ENCODE data around the gene PPP2R2C. TPM values are rescaled to one million over a fixed set of nuclear protein-coding genes. Genes with fewer than 3 reads are reported as not detected.

PPP2R2C gene
- total RNA-seq, 2 donors from 2014 or later, result 0.14 to 0.41 TPM

DNA sequence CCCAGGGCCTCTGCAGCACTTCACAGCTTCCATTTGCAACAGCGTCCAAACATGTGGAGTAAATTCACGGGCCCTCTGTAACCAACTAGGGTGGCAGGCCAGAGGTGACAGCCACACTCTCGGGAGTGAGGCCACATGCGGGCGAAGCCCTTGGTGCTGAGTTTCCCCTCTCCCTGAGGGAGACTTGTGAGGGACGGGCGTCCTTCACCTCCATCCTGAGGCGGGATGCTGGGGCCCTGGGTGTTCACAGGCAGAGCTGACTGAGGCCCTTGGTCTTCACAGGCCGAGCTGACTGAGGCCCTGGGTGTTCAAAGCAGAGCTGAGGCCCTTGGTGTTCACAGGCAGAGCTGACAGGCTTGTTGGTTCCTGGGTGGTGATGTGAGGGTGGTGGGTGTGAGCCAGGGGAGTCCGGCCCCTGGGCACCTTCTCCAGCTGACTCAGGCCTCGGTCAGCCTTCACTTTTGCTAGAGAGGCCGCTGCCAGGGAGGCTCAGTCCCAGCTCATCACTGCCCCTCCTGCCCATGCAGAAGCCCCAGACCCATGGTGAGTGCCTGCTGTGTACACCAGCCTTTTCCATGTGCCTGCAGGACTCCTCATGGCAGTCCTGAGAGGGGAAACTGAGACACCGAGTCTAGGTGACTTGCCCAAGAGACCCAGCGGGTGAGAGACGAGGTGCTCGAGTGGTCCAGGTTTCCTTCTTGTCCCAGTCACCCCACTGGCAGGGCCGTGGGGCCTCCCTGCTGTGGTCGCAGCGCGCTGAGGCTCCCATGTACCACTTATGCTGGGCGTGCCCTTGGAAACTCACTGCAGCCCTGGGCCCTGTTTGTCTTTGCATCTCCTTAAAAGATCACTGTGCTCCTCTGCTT lies 194.2 kb downstream of the PPP2R2C start:
- ATAC-seq (ENCODE audit: insufficient number of reproducible peaks, low FRiP score, low read depth), result no peak
- no peaks in the 10 kb centered on the region for H3K9me3 ChIP-seq
- no peak for DNase-seq (ENCODE audit: low spot score)
- no peaks in the 10 kb centered on the region for H3K36me3 ChIP-seq
- TF ChIP-seq, protein P1, sequence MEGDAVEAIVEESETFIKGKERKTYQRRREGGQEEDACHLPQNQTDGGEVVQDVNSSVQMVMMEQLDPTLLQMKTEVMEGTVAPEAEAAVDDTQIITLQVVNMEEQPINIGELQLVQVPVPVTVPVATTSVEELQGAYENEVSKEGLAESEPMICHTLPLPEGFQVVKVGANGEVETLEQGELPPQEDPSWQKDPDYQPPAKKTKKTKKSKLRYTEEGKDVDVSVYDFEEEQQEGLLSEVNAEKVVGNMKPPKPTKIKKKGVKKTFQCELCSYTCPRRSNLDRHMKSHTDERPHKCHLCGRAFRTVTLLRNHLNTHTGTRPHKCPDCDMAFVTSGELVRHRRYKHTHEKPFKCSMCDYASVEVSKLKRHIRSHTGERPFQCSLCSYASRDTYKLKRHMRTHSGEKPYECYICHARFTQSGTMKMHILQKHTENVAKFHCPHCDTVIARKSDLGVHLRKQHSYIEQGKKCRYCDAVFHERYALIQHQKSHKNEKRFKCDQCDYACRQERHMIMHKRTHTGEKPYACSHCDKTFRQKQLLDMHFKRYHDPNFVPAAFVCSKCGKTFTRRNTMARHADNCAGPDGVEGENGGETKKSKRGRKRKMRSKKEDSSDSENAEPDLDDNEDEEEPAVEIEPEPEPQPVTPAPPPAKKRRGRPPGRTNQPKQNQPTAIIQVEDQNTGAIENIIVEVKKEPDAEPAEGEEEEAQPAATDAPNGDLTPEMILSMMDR (IDR thresholded peaks at IDR 0.05), result no peak
- no peak overlapping the region for H3K4me3 ChIP-seq
- peak overlapping the region; percentile 11 to 15 for H3K27ac ChIP-seq
- peaks cover 47 to 90% of the 10 kb centered on the region in 2 donors for H3K4me1 ChIP-seq (ENCODE audit: control insufficient read depth in 1 of 2, low read depth in 2 of 2)
- no peaks in the 10 kb centered on the region for H3K27me3 ChIP-seq (replicated peaks; ENCODE audit: insufficient read depth)

DNA sequence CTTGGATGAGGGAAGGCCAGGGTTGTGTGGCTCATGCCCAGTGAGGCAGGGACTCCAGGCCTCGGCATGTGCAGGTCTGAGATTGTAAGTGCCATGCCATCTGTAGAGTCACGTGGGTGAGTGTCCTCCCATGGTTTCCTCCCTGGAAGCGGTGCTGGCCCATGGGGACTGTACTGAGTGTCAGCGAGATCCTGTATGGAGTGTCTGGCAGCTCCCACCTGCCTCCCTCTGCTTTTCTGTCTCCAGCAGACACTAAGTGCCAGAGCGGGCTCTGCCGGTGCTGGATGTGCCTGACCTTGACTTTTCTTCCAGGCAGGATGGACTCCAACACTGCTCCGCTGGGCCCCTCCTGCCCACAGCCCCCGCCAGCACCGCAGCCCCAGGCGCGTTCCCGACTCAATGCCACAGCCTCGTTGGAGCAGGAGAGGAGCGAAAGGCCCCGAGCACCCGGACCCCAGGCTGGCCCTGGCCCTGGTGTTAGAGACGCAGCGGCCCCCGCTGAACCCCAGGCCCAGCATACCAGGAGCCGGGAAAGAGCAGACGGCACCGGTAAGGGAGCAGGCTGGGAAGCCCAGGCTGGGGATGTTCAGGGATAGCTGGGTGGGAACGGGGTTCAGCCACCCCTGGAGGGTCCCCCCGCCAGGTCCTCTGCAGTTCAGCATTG lies 195.1 kb downstream of the PPP2R2C start:
- Histone ChIP-seq H3K4me1 (ENCODE audit: control insufficient read depth in 1 of 2, low read depth in 2 of 2) (peaks cover 49 to 93% of the 10 kb centered on the region in 2 donors), H3K27ac (peak overlapping the region; percentile 21 to 61), H3K9me3 (no peaks in the 10 kb centered on the region), H3K4me3 (peak overlapping the region; percentile 24), H3K27me3 (replicated peaks; ENCODE audit: insufficient read depth) (no peaks in the 10 kb centered on the region), H3K36me3 (no peaks in the 10 kb centered on the region)
- DNase-seq (ENCODE audit: low spot score) (no peak), ATAC-seq (ENCODE audit: insufficient number of reproducible peaks, low FRiP score, low read depth) (no peak)
- TF ChIP-seq, protein P1 (IDR thresholded peaks at IDR 0.05), result no peak

DNA sequence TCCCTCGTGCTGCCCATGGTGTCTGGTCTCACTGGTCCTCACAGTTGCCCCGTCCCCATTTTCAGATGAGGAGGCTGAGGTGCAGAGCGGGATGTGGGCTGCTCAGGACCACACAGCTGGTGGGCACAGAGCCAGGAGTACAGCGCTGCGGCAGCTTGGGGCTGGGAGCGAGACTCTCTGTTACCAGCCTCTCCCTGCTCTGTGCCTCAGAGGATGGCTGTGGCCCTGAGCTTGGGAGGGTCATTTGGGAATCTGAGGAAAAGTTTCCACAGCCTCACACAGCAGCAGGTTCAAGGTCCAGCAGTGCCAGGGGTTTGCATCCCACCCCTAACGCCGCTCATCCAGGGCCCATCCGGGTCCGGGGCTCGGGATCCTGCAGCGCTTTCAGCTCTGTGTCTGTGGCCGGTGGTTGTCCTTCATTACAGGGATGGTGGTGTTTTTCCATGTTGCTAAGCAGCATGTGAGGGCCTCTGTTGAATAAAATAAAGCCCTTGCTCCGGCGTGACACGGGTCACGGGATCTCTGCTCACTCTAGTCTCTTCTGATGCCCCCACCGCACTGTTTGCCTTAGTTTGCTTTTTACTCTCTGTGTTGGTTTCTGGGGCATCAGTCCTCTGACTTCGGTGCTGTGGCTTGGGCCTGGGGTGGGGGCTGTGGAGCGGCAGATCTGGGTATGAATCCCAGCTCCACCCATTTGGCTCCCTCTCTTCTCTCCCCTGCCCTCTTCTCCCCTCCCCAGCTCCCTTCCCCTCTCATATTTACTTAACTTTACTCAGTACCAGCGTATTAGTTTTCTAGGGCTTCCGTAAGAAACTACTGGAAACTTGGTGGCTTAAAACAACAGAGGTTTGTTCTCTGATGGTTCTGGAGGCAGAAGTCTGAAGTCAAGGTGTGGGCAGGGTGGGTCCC lies 196.3 kb downstream of the PPP2R2C start:
- H3K4me3 ChIP-seq, result peak overlapping the region; percentile 24
- H3K4me1 ChIP-seq (ENCODE audit: control insufficient read depth in 1 of 2, low read depth in 2 of 2), result peaks cover 53 to 93% of the 10 kb centered on the region in 2 donors
- TF ChIP-seq, protein P1 (IDR thresholded peaks at IDR 0.05), result no peak
- no peak for DNase-seq (ENCODE audit: low spot score)
- ATAC-seq (ENCODE audit: insufficient number of reproducible peaks, low FRiP score, low read depth), result peak; percentile 2
- H3K27me3 ChIP-seq (replicated peaks; ENCODE audit: insufficient read depth), result no peaks in the 10 kb centered on the region
- H3K27ac ChIP-seq, result peak overlapping the region; percentile 21 to 61
- H3K9me3 ChIP-seq, result no peaks in the 10 kb centered on the region
- H3K36me3 ChIP-seq, result no peaks in the 10 kb centered on the region

- Histone ChIP-seq H3K27ac (peak overlapping the region in 1 of 2 donors; percentile 39), H3K27me3 (replicated peaks; ENCODE audit: insufficient read depth) (no peaks in the 10 kb centered on the region), H3K4me1 (ENCODE audit: control insufficient read depth in 1 of 2, low read depth in 2 of 2) (peaks cover 61 to 97% of the 10 kb centered on the region in 2 donors), H3K36me3 (no peaks in the 10 kb centered on the region), H3K4me3 (no peak overlapping the region), H3K9me3 (no peaks in the 10 kb centered on the region)
- TF ChIP-seq, protein P1 (IDR thresholded peaks at IDR 0.05), result no peak
- DNase-seq (ENCODE audit: low spot score) (no peak), ATAC-seq (ENCODE audit: insufficient number of reproducible peaks, low FRiP score, low read depth) (no peak)
These were observed 197.1 kb downstream of the PPP2R2C start for GRCh38 chr4:6275351-6275750.
